ENCODE results near the gene AZGP1. TPM values are rescaled to one million over a fixed set of nuclear protein-coding genes. Genes with fewer than 3 reads are reported as not detected.
"Not testable (repeated sequence)": the region's sequence is repeated elsewhere in the genome, so short reads cannot be mapped to it uniquely, and the experiment has no call there.

Gene AZGP1
- total and polyA plus RNA-seq, 2 of the 13 experiments (the other 11 are each of a cell fraction or from before 2014, with no cell fraction given) = 93.8 to 229 TPM

DNA sequence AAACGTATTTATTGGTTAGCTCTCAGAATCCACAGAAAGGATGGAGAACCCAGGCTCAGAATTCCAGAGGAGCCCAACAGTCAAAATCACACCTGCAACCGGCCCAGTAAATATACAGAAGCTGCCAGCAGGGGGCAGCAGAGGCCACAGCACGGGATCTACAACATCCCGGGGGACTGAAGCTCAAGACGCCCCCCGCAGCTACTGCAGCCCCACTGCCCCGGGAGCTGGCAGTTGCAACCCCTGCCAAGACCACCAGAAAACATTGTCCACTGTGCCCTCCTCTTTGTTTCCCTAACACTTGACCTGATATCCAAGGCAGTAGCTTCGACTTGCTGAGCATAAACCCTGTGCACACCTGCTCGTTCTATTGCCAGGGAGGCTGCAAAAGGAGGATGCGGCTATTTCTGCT is 4.0 kb upstream of the AZGP1 start:
- 0% methylated on average over 5 of the region's 10 CpGs for WGBS (ENCODE audit: low lambda C conversion rate)
- in situ Hi-C loops (cut with HindIII; ENCODE audit: extremely low pct_ligation_motif_present, low pct_unique_long_range_greater_than_20kb) (loop anchor here (5.0 kb wide), 1 partner anchor 1307 kb away; no protein-coding TSS in a partner anchor), intact Hi-C loops (cut with micrococcal nuclease; ENCODE audit: unreplicated experiment) (loop anchor here (5.0 kb wide), 1 partner anchor 72 kb away; no protein-coding TSS in a partner anchor)
- BruUV-seq (replicated peaks); H3K36me3 ChIP-seq (replicated peaks in 1 of 2; ENCODE audit: control insufficient read depth in 1 of 2, insufficient read depth in 2 of 2, low read length in 2 of 2); DNase-seq (ENCODE audit: low spot score); H3K27ac ChIP-seq (ENCODE audit: extremely low read length, insufficient read depth, low read length); H3K9me3 ChIP-seq (ENCODE audit: low read length); H3K27me3 ChIP-seq (ENCODE audit: control insufficient read depth in 1 of 2, insufficient read depth in 2 of 2, low read length in 2 of 2); H2AFZ ChIP-seq (ENCODE audit: low read length); H4K20me1 ChIP-seq (ENCODE audit: insufficient read depth, low read length); H3K79me2 ChIP-seq (ENCODE audit: insufficient read depth, low read length): not testable (repeated sequence)
- peak; percentile 34 for FAIRE-seq
- POLR2A ChIA-PET = interaction anchor here (0.9 to 2.5 kb wide), 9 partner anchors 12 to 120 kb away, joined by 3 to 13 read pairs (median 4); partner anchors contain the start of genes GJC3, TRIM4 and ZKSCAN1
- CTCF ChIA-PET (ENCODE audit: low intra/inter-chr PET ratio, low total read pairs) = interaction anchor here (0.9 to 1.7 kb wide), 2 partner anchors 11 to 14 kb away, joined by 3 to 8 read pairs; no protein-coding TSS in a partner anchor
- TF ChIP-seq ZNF7 (CRISPR knock-in tag; IDR thresholded peaks at IDR 0.05) (peak; percentile 76; the same call in 1 of the 2 replicates), ELF3 (CRISPR knock-in tag; IDR thresholded peaks at IDR 0.05) (0 out of 2 replicates have a peak, but pooled peaks have one; percentile 12), STAG1 (CRISPR knock-in tag; IDR thresholded peaks at IDR 0.05) (peak; percentile 69), ARID4A (CRISPR knock-in tag; IDR thresholded peaks at IDR 0.05; ENCODE audit: borderline replicate concordance) (peak; percentile 15; the same call in 1 of the 2 replicates), ZBTB7B (CRISPR knock-in tag; IDR thresholded peaks at IDR 0.05) (peak; percentile 56; the same call in 1 of the 2 replicates), RAD21 (CRISPR knock-in tag; IDR thresholded peaks at IDR 0.05) (peak; percentile 51; the same call in 1 of the 2 replicates), CTCF (CRISPR knock-in tag; IDR thresholded peaks at IDR 0.05) (peak; percentile 76)
- TF ChIP-seq, protein P1, sequence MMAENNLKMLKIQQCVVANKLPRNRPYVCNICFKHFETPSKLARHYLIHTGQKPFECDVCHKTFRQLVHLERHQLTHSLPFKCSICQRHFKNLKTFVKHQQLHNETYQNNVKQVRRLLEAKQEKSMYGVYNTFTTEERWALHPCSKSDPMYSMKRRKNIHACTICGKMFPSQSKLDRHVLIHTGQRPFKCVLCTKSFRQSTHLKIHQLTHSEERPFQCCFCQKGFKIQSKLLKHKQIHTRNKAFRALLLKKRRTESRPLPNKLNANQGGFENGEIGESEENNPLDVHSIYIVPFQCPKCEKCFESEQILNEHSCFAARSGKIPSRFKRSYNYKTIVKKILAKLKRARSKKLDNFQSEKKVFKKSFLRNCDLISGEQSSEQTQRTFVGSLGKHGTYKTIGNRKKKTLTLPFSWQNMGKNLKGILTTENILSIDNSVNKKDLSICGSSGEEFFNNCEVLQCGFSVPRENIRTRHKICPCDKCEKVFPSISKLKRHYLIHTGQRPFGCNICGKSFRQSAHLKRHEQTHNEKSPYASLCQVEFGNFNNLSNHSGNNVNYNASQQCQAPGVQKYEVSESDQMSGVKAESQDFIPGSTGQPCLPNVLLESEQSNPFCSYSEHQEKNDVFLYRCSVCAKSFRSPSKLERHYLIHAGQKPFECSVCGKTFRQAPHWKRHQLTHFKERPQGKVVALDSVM (CRISPR knock-in tag; IDR thresholded peaks at IDR 0.05) = peak; percentile 19; the same call in 1 of the 2 replicates
- TF ChIP-seq, protein P2, sequence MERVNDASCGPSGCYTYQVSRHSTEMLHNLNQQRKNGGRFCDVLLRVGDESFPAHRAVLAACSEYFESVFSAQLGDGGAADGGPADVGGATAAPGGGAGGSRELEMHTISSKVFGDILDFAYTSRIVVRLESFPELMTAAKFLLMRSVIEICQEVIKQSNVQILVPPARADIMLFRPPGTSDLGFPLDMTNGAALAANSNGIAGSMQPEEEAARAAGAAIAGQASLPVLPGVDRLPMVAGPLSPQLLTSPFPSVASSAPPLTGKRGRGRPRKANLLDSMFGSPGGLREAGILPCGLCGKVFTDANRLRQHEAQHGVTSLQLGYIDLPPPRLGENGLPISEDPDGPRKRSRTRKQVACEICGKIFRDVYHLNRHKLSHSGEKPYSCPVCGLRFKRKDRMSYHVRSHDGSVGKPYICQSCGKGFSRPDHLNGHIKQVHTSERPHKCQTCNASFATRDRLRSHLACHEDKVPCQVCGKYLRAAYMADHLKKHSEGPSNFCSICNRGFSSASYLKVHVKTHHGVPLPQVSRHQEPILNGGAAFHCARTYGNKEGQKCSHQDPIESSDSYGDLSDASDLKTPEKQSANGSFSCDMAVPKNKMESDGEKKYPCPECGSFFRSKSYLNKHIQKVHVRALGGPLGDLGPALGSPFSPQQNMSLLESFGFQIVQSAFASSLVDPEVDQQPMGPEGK (CRISPR knock-in tag; IDR thresholded peaks at IDR 0.05) = peak; percentile 37; the same call in 1 of the 2 replicates
- peaks cover 46% of the 10 kb centered on the region for H3K4me1 ChIP-seq (ENCODE audit: insufficient read depth, low read length)
- H3K9ac ChIP-seq (ENCODE audit: insufficient read depth, low read depth, low read length) = peak overlapping the region; percentile 22; the same call in 1 of the 2 replicates
- ATAC-seq = peak; percentile 63
- peak overlapping the region; percentile 84 for H3K4me2 ChIP-seq (ENCODE audit: low read depth, low read length)
- peak overlapping the region; percentile 18 to 63 (median 40); a peak in 4 of 6 replicates for H3K4me3 ChIP-seq (replicated peaks in 1 of 3; ENCODE audit: insufficient read depth in 1 of 3, low read depth in 2 of 3, low read length in 3 of 3)

All from HepG2 (cell line).